Measurements from ENCODE around the gene AKTIP.

GRCh38 chr16:53509906-53510703 is 7.1 kb upstream of the AKTIP start:
- TF ChIP-seq GATA3 (IDR thresholded peaks at IDR 0.05; ENCODE audit: low read depth, low read length): no peak
- no peak for TF ChIP-seq GATA2 (IDR thresholded peaks at IDR 0.05; ENCODE audit: low read depth, low read length)
